ENCODE results near the gene ANGPT4.
"Not testable (repeated sequence)": the region's sequence is repeated elsewhere in the genome, so short reads cannot be mapped to it uniquely, and the experiment has no call there.

The ANGPT4 gene

DNA sequence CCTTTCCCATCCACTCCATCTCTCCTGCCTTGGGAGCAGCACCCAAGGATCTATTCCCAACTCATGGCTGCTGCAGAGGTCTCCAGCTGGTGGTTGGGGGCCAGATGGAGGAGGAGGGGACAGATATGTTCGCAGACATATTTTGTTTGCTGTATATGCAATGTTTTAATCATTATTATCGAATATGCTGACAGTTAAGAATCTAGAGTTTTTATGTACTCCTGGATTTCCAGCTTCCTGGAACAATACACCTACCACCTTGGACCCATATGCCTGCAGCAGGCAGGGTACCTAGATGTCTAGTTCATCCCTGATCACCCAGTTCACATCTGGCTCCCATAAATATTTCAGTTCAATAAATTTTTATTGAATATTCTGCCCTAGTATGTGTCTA lies 73.6 kb downstream of the ANGPT4 start:
- no peak for DNase-seq

DNA sequence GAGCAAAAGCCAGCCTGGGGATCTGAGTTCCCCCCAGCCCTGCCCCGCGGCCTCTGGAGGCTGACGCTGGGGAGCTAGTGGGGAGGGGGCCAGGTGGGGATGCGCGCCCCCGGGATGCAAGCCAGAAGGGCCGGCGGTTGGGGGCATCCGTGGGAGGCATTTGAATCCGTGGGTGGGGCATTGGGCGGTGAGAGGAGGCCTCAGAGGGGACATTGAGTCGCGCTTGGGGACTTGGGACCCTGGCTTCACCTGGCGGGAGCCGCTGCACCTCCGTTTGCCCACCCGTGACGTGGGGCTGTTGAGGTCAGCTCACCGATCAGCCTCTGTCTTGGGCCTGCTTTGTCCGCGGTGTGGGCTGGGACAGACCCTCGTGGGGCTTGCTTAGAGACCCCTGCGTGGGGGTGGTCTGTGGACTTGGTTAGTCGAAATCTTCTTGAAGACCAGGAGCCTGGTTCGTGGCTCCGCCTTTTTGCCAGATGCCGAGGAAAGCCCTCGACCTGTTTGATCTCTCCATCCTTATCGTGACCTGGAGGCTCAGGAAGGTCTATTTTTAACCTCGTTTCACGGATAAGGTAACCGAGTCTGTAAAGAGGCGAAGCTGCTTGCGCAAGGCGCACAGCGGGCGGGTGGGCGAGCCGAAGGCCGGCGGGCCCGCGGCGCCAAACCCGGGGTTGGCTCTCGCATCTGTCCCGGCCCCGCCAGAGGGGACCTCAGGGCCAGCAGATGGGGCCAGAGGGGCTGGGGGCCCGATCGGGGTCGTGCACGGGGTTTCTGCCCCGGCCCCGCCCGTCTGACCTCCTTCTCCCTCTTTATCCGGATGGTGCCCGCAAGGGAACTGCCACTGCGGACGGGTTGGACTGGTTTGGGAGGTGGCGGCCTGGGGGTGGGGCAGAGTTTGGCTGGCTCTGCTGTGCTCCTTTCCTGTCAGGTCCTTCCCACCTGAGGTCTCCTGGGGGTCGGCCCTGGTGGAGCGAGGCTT lies 74.3 kb downstream of the ANGPT4 start:
- no peak for DNase-seq

DNA sequence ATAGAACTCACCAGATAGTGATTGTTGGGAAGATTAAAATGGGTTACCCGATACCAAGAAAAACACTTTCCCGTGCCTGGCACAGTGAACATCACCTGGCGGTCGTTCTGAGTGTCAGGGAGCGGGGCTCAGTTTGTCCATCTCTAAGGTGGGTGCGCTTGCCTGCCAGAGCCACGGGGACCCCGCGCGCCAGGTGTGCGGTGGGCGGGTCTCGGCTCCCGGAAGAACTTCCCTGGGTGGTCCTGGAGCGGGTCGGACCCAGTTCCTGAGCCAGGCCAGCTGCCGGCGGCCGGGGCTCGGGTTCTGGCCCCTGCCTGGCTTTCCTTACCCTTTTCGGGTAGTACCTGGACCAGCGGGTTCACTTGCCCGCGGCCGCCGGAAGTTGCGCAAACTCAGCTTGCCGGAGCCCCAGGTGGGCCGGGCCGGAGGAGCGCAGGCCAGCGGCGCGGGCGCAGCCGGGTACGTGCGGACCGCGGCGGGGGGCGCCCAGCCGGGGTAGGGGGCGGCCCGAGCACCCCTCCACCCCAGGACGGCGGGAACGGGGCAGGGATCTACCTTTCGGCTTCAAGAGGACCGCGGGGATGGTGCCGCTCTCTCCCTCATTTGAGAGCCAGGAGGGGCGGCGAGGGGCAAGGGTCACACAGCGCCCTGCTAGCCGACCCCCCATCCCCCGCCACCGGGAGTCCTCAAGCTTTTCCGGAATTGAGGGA lies 75.1 kb downstream of the ANGPT4 start:
- no peak for DNase-seq

DNA sequence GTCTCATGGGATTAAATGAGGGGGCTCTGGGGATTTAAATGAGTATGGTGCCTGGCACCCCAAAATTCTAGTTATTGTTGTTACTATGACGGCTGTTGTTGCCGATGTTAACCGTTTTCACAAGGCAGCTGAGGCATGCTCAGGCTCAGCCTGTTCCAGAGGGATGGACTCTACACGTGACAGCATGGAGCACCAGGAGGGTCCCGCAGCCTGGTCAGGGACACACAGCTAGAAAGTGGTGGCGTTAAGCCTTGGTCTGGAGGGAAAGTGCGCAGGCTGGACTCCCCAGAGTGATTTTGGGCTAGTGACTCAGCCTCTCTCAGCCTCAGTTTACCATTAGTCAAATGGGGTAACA lies 75.7 kb downstream of the ANGPT4 start:
- no peak for DNase-seq

DNA sequence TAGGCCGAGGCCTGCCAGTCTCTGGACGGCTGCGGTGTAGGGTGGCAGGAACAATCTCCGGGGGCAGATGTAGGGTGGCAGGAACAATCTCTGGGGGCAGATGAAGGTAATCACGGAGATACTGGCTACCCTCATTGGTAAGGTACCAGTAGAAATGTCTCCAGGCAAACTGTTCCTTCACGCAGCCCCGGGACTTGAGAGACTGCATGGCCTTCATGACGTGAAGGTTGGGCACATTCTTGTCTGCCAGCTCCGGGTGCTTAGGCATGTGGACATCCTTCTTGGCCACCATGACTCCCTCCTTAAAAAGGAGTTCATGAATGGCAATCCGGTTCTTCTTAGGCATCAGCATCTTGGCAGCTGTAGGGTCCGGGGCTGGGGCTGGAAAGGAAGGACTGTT lies 76.5 kb downstream of the ANGPT4 start:
- no peak for DNase-seq

DNA sequence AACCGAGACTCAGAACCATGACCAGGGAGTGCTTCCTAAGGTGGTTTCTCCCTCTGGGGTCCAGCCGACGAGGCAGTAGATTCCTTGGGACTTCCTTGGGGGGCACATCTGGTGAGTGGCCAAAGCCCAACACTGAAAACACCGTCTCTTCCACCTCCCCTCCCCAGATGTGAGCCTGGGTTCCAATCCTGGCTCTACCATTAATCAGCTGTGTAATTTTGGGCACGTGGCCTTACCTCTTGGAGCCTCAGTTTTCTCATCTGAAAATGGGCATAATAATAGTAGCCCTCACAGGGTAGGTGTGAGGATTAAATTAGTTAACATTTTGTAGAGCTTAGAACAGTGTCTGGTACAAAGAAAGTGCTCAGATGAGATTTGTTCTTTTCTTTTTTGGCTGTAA lies 77.1 kb downstream of the ANGPT4 start:
- no peak for DNase-seq

DNA sequence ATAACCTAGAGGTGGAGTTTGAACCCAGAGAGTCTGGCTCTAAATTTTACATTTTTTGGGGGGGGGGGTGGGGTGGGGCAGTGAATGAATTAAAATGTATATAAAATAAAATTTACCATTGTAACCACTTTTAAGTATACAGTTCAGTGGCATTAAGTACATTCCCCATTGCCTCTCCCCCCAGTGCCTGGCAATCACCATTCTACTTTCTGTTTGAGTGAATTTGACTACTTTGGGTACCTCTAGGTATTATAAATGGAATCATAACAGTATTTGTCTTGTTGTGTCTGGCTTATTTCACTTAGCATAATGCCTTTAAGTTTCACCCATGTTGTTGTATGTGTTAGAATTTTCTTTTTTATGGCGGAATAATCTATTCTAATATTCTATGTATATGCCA lies 79.9 kb downstream of the ANGPT4 start:
- no peak for DNase-seq

DNA sequence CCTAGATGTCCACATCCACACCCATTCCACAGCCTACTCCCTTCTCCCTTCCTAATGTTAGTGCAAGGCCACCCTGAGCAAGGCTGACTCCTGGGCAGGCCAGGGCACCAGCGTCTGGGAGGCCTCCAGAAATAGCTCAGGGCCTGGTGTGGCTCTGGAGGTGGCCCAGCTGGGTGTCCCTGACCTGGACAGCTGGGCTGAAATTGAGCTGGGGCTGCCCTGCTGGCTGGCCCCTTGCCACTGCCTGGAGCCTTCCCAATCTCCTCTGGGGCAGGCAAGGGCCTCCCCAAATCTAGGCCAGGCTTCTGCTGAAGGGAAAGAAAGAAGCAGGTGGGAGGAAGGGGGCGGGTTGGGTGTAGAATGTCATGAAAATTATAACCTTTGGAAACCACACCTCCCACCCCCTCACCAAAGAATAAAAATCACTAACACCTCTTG lies 80.5 kb downstream of the ANGPT4 start:
- DNase-seq = no peak

DNA sequence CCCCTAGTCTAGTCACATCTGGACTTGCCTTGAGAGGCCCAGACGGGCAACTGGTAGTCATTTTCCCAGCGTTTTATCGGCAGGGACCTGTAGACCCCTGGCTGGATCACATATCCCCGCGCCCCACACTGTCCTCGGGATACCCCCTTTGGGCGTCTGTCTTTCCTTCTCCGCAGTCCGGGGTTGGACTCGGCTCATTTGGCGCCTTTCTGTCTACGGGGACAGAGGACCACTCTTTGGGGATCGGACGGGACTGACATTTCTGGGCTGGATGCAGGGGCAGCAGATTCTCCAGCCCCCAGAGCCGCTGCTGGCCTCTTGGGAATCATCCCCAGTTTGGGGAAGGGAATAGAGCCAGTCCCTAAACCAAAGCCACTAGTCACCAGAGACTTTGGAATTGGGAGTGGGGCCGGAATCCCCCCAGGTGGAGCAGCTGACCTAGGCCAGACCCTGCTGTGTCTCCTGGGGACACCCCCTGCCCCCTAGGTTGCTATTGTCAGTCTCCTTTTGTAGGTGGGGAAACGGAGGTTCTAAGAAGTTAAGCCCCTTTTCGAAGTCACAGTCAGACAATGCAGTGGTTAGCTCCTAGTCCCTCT lies 81.9 kb downstream of the ANGPT4 start:
- DNase-seq = no peak

DNA sequence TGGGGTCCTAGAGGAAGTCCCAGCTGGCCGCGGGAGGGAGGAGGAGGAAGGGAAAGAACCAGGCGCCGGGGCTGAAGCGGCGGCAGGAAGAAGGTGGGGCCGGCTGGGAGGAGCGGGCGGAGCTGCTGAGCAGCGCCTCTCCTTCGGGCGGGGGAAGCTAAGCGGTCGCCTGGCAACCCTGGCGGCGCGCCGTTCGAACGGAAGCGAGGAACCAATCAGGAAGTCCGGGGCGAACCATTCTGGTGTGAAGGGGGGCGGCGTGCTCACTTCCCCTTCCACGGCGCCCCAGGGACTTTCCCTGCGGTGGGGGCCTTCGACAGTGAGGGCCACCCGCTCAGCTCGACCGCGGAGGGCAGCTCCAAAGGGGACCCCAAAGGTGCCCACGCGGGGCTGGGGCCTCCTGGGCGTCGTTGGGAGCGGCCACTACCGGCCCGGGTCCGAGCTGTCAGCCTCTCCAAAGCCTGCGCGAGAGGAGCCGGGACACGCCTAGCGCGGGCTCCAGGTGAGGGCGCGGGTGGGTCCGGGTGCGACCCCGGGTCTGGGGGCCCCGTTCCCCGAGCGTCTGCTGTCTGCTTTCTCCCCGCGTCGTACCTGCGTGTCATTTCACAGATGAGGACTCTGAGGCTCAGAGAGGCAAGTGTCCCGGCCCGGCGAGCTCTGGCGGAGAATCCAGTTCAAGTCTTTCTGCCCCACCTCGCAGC lies 82.5 kb downstream of the ANGPT4 start, which contains the start of gene FAM110A:
Gene FAM110A (plus strand): TSS at position 266 of the 701 bp plus-strand sequence. CDS start 11,090 bp downstream, outside the sequence.
- peak; percentile 91 to 96 for DNase-seq

DNA sequence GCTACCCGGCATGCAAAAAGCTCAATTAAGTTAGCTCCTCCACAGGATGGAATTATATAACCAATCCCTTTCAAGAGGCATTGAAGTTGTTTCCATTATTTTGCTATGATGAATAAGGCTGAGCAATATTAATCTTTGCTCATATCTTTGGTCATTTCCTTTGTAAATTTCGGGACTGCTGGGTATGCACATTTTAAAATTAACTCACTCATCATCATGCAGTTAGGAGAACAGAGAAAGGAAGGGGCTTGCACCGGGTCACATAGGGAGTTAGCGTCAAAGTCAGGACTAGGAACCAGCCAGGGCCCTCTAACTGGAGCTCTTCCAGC lies 83.0 kb downstream of the ANGPT4 start:
- DNase-seq = no peak

DNA sequence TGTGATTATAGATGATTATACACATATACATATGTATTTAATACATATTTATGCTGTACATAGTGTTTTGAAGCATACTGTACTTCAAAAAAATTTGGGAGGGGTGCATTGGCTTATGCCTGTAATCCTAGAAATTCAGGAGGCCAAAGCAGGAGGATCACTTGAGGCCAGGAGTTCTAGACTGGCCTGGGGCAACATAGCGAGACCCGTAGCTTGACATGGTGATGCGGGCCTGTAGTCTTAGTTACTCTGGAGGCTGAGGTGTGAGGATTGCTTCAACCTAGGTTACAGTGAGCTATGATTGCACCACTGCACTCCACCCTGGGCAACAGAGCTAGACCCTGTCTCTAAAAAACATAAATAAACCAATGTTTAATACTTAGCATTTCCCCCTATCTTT lies 84.2 kb downstream of the ANGPT4 start:
- no peak for DNase-seq

DNA sequence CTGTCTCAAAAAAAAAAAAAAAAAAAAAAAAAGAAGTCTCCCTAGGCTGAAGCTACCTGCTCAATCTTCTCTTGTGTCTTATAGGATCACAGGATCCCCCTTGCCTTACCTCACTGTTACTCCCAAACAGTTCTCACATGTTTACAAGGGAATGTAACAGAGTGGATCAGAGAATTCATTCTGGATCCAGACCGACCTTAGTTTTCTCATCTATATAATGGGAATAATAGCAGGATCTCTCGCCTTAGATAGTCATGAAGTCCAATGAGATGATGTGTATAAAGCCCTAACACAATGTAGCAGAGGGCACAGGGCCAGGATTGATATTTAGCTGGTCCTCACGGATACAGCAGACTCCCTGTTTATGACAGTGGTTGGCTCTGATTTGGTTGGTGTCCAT lies 84.9 kb downstream of the ANGPT4 start:
- DNase-seq = no peak

DNA sequence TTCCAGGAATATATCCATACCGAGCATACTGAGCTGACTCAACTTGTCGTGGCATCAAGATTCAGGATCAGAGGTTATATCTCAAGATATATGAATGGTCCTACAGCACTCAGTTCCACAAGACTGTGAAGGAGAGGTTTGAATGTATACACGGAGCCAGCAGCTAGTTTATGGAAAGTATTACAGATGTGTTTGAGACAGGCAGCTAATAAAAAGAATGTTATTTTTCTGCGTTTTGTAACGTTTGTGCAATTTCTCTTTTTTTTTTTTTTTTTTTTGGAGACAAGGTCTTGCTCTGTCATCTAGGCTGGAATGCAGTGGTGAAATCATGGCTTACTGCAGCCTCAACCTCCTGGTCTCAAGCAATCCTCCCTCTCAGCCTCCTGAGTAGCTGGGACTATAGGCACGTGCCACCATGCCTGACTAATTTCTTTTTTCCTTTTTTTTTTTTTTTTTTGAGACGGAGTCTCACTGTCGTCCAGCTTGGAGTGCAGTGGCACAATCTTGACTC lies 86.1 kb downstream of the ANGPT4 start:
- DNase-seq = no peak

DNA sequence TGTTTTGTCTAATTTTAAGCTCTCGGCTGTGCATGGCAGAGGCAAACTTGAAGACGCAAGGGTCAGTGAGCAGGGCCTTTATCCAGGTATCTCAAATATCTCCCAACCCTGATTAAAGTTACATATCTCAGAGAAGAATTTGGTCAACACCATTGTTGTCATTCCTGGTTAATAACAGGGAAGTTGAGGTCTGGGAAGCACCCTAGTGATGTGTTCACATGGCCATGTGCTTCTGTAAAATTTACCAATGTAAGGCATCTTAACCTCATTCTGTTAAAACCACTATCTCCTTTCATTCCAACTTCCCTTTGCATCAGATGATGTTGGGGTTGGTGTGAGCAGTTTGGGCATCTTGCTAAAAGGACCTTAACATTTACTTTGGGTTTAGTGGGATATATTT lies 86.6 kb downstream of the ANGPT4 start:
- DNase-seq = no peak

DNA sequence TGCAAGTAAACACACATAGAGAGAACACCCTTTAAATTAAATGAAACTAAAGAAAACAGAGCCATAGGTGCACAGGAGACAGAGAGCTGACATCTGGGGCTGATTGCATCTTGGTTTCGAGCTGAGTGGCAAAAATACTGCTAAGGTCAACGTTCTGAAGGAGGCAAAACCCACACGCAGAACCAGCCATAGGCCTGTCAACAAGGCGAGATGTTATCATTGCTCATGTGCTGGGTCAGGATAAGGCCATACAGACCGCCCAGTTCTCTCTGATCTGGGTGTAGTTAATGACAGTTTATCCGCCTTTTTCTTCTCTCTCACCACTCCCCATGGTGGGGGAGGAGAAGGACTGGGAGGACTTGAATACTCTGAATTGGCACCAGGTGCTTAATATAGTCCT lies 87.1 kb downstream of the ANGPT4 start:
- DNase-seq = no peak

DNA sequence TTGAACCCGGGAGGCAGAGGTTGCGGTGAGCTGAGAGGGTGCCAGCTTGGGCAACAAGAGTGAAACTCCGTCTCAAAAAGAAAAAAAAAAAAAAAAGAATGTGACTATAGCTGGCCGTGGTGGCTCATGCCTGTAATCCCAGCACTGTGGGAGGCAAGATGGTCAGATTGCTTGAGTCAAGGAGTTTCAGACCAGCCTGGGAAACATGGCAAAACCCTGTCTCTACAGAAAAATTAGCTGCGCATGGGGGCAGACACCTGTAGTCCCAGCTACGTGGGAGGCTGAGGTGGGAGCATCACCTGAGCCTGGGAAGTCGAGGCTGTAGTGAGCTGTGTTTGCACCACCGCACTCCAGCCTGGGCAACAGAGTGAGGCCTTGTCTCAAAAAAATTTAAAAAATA lies 88.2 kb downstream of the ANGPT4 start:
- DNase-seq = not testable (repeated sequence)

DNA sequence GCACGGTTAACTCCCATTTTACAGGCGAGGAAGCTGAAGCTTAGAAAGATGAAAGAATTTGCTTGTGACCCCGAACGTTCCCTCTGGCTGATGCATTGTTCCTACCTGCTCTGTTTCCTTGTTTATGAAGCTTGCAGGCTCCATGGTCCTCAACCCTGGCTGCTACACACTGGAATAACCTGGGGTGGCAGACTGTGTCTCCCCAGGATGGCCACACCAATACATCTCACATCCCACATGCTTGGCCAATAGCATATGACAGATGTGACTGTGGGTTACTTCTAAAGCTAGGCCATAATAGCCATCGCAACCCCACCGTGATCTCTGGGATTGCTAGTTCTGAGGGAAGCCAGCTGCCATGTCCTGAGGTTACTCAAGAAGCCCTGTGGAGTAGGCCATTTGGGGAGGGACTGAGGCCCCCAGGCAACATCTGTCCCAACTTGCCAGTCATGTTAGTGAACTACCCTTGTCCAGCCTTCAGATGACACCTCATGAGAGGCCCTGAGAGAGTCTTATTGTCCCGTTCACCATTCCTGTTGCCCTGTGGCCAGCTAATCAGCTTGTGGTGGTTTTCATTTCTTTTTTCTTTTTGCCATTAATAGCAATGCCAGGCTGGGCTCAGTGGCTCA lies 89.3 kb downstream of the ANGPT4 start:
- no peak for DNase-seq

DNA sequence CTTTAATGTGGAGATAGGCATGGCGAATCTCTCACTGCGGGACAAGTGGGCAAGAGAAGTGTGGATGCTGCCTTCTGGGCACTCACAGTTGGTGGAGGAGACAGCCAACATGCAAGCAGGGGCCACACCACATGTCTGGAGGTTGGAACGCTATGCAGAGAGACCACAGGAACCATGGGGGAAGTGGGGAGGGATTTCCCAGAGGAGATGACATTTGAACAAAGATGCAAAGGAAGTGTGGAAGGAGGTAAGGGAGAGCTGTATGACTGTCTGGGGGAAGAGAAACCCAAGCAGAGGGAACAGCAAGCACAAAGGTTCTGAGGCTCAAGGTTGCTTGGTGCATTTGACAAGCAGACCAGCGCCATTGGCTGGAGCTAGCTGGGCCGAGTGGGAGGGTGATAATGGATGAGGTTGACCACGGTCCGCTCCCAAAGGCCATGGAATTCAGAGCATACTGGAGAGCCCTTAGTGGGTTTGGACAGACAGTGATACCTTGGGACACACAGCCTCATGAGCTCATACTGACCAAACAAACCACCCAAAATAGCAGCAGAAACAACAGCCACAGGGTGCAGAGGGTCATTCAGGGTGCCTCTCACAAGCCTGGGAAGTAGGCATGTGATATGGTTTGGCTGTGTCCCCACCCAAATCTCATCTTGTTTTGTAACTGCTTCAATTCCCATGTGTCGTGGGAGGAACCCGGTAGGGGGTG lies 90.3 kb downstream of the ANGPT4 start:
- no peak for DNase-seq

DNA sequence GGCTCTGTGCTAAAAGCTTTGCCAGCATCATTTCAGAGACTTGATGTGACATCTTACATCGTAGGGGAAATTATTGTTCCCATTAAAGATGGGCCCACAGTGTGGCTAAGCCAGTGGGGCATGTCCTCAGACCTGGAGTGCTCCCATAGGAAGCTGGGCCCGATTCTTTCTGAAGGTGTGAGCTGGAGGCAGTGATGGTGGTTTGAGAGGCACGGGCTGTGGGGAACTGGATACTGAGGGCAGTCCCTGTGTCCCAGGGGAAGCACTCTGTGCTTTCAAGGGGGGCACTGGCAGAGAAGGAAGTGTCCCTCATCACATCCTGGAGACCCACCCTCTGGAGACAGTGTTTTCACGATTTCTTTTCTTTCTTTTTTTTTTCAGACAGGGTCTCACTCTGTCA lies 91.2 kb downstream of the ANGPT4 start:
- no peak for DNase-seq

DNA sequence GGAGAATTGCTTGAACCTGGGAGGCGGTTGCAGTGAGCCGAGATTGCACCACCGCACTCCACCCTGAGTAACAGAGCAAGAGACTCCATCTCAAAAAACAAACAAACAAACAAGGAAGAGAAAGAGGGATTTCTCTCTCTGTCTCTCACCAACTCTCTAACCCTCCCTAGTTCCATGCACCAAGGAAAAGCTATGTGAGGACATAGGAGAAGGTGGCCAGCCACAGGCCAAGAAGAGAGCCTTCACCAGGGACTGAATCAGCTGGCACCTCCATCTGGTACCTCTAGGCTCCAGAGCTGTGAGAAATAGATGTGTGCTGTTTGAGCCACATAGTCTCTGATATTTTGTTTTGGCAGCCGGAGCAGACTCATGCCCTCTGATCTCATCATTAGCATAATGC lies 91.6 kb downstream of the ANGPT4 start:
- no peak for DNase-seq

DNA sequence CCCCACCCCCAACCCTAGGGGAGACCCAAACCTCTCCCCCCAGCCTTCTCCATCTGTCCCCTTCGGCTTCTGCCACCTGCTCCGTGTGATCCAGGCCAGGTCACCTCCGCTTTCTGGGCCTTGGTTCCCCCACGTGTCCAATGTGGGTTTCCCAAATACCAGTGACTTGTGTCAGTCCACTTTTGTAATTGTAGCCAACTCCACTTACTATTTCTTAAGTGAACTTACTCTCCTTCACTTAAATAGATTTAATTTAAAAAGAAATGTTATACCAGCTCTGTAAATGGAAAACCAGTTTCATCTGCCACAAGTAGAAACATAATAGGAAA lies 92.6 kb downstream of the ANGPT4 start:
- no peak for DNase-seq

Measured in SW 1271 (cell line).